Thymus (tissue), 11 donors: ENCODE data around the gene NUP153. TPM values are rescaled to one million over a fixed set of nuclear protein-coding genes. Genes with fewer than 3 reads are reported as not detected.
A peak's percentile ranks its signal among the peaks of the same experiment; 100 is the strongest.

Experiments used
- DNase-seq, 9 donors: peaks; one replicate each; pipeline ENCODE4 v3.0.0-alpha.2; 2013; ENCODE audit warnings: low spot score in 9 of 9, low read depth in 6 of 9, missing footprints in 1 of 9
- H3K27ac ChIP-seq, 2 donors: one replicate each; pipeline ENCODE4 v1.5.1; 2013; ENCODE audit warnings: control low read depth in 1 of 2, low read depth in 1 of 2, low read length in 1 of 2, mild to moderate bottlenecking in 1 of 2, moderate library complexity in 1 of 2
- H3K27me3 ChIP-seq, 2 donors: one replicate each; pipeline ENCODE4 v1.5.1; 2013; ENCODE audit warnings: low read length in 1 of 2; ENCODE audit not compliant: control insufficient read depth in 2 of 2, insufficient read depth in 1 of 2
- H3K36me3 ChIP-seq, 2 donors: one replicate each; pipeline ENCODE4 v1.5.1; 2013; ENCODE audit warnings: low read length in 1 of 2, mild to moderate bottlenecking in 1 of 2, moderate library complexity in 1 of 2; ENCODE audit not compliant: control insufficient read depth in 2 of 2, insufficient read depth in 2 of 2
- H3K4me1 ChIP-seq, 2 donors: one replicate each; pipeline ENCODE4 v1.5.1; 2013; ENCODE audit warnings: low read length in 2 of 2; ENCODE audit not compliant: control insufficient read depth in 2 of 2, insufficient read depth in 2 of 2
- H3K4me3 ChIP-seq, 2 donors: one replicate each; pipeline ENCODE4 v1.5.1; 2013; ENCODE audit warnings: low read length in 2 of 2, control low read depth in 1 of 2, mild to moderate bottlenecking in 1 of 2
- H3K9me3 ChIP-seq, 2 donors: one replicate each; pipeline ENCODE4 v1.5.1; 2013; ENCODE audit warnings: low read length in 1 of 2, mild to moderate bottlenecking in 1 of 2; ENCODE audit not compliant: control insufficient read depth in 2 of 2, insufficient read depth in 1 of 2
- WGBS: extraction: QIAGEN DNeasy Blood & Tissue Kit; methylation state at CpG from one replicate; pipeline ENCODE4 v1.1.7; 2013; 5-methylcytosine and 5-hydroxymethylcytosine counted together
- polyA plus RNA-seq: library from polyadenylated mRNA; stranded (reverse); fragments of 200-250 nt; gene quantifications from one replicate; pipeline ENCODE4 v1.2.3, GENCODE V29; 2013
- total RNA-seq: library from RNA; stranded (reverse); fragments of 120-200 nt; gene quantifications from one replicate; pipeline ENCODE4 v1.2.4, GENCODE V29; 2013
- donor health status: healthy.

The NUP153 gene
- total and polyA plus RNA-seq, 2 donors, result 14.9 to 32.5 TPM

- Histone ChIP-seq H3K4me1 (no peaks in the 10 kb centered on the region), H3K9me3 (no peaks in the 10 kb centered on the region), H3K36me3 (peaks cover 20 to 40% of the 10 kb centered on the region in 2 donors), H3K27me3 (no peaks in the 10 kb centered on the region), H3K4me3 (no peak overlapping the region), H3K27ac (no peak overlapping the region)
- DNase-seq, result no peak
- WGBS, result 97% methylated on average over 3 of the region's 3 CpGs
These were observed 55.9 kb downstream of the NUP153 start for GRCh38 chr6:17650656-17651309.

- Histone ChIP-seq H3K27ac (no peak overlapping the region), H3K27me3 (no peaks in the 10 kb centered on the region), H3K9me3 (no peaks in the 10 kb centered on the region), H3K4me1 (no peaks in the 10 kb centered on the region), H3K4me3 (no peak overlapping the region), H3K36me3 (peaks cover 34 to 51% of the 10 kb centered on the region in 2 donors)
- no peak for DNase-seq
- WGBS, result 97% methylated on average over 3 of the region's 3 CpGs
These were observed 58.0 kb downstream of the NUP153 start for GRCh38 chr6:17648745-17649144.

- no peak overlapping the region for H3K27ac ChIP-seq
- H3K4me3 ChIP-seq, result no peak overlapping the region
- H3K9me3 ChIP-seq, result no peaks in the 10 kb centered on the region
- 98% methylated on average over 3 of the region's 3 CpGs for WGBS
- no peaks in the 10 kb centered on the region for H3K4me1 ChIP-seq
- DNase-seq, result no peak
- peaks cover 31 to 67% of the 10 kb centered on the region in 2 donors for H3K36me3 ChIP-seq
- no peaks in the 10 kb centered on the region for H3K27me3 ChIP-seq
These were observed 66.2 kb downstream of the NUP153 start for GRCh38 chr6:17640477-17640917.

GRCh38 chr6:17638212-17638715, 68.5 kb downstream of the NUP153 start:
- no peaks in the 10 kb centered on the region for H3K27me3 ChIP-seq
- H3K4me3 ChIP-seq, result no peak overlapping the region
- H3K36me3 ChIP-seq, result peaks cover 17 to 56% of the 10 kb centered on the region in 2 donors
- peaks cover 12 to 14% of the 10 kb centered on the region in 2 donors for H3K4me1 ChIP-seq
- 95% methylated on average over 2 of the region's 2 CpGs for WGBS
- H3K9me3 ChIP-seq, result no peaks in the 10 kb centered on the region
- DNase-seq, result no peak
- no peak overlapping the region for H3K27ac ChIP-seq

GRCh38 chr6:17635568-17635967, 71.2 kb downstream of the NUP153 start:
- peaks cover 7 to 59% of the 10 kb centered on the region in 2 donors for H3K36me3 ChIP-seq
- peaks cover 12 to 17% of the 10 kb centered on the region in 2 donors for H3K4me1 ChIP-seq
- H3K9me3 ChIP-seq, result no peaks in the 10 kb centered on the region
- no peak overlapping the region for H3K27ac ChIP-seq
- no peak overlapping the region for H3K4me3 ChIP-seq
- 98% methylated on average over 4 of the region's 4 CpGs for WGBS
- DNase-seq, result no peak
- H3K27me3 ChIP-seq, result no peaks in the 10 kb centered on the region

- peak in 5 of 9 donors; percentile 2 to 37 (median 4) for DNase-seq
- Histone ChIP-seq H3K9me3 (no peaks in the 10 kb centered on the region), H3K36me3 (peaks cover 11 to 63% of the 10 kb centered on the region in 2 donors), H3K4me3 (no peak overlapping the region), H3K27me3 (no peaks in the 10 kb centered on the region), H3K27ac (peak overlapping the region in 1 of 2 donors; percentile 52), H3K4me1 (peaks cover 12 to 17% of the 10 kb centered on the region in 2 donors)
- 72% methylated on average over 2 of the region's 2 CpGs for WGBS
These were observed 73.1 kb downstream of the NUP153 start for GRCh38 chr6:17633465-17634188.

- H3K9me3 ChIP-seq, result no peaks in the 10 kb centered on the region
- no peaks in the 10 kb centered on the region for H3K27me3 ChIP-seq
- no peak overlapping the region for H3K4me3 ChIP-seq
- H3K36me3 ChIP-seq, result peaks cover 13 to 61% of the 10 kb centered on the region in 2 donors
- peaks cover 12 to 17% of the 10 kb centered on the region in 2 donors for H3K4me1 ChIP-seq
- peak in 6 of 9 donors; percentile 2 to 50 (median 7) for DNase-seq
- no peak overlapping the region for H3K27ac ChIP-seq
- WGBS, result 8% methylated on average over 1 of the region's 1 CpG
These were observed 73.8 kb downstream of the NUP153 start for GRCh38 chr6:17632934-17633333.

- Histone ChIP-seq H3K4me1 (peaks cover 12 to 17% of the 10 kb centered on the region in 2 donors), H3K9me3 (no peaks in the 10 kb centered on the region), H3K36me3 (peaks cover 10 to 63% of the 10 kb centered on the region in 2 donors), H3K27ac (no peak overlapping the region), H3K4me3 (no peak overlapping the region), H3K27me3 (no peaks in the 10 kb centered on the region)
- WGBS, result 93% methylated on average over 5 of the region's 5 CpGs
- DNase-seq, result no peak
These were observed 76.1 kb downstream of the NUP153 start for GRCh38 chr6:17630511-17631073.
